HEK293 (cell line): Measurements from ENCODE around the gene ZNF829.

Experiments used
- CTCF ChIA-PET: fragments of 350-600 bp; formaldehyde crosslinking; extraction: SDS; loops from one replicate; lab custom pipeline; 2021; ENCODE audit warnings: antibody characterized with exemption; lab: Yijun Ruan, JAX
- POLR2A ChIA-PET: fragments of 300-600 bp; formaldehyde crosslinking; extraction: SDS; loops from one replicate; lab custom pipeline; 2020; ENCODE audit warnings: antibody characterized with exemption, inconsistent platforms; lab: Yijun Ruan, JAX
- H3K27ac ChIP-seq: fragments of 200-500 bp; sonication (Bioruptor generic); 2 replicates; pipeline ENCODE4 v1.5.1; 2014; ENCODE audit warnings: low read depth, low read length, control low read depth, inconsistent platforms; ENCODE audit errors: extremely low read depth
- H3K36me3 ChIP-seq, 2 experiments: fragments of 200-500 bp in 1 of 2; sonication (Bioruptor generic) in 1 of 2; 1 replicate in 1 of 2; 2 replicates in 1 of 2; pipeline ENCODE4 v1.5.1; 2014 to 2017; ENCODE audit warnings: inconsistent platforms in 2 of 2, low read length in 2 of 2; ENCODE audit not compliant: control insufficient read depth in 2 of 2, insufficient read depth in 1 of 2
- H3K4me1 ChIP-seq: fragments of 200-500 bp; sonication (Bioruptor generic); 2 replicates; pipeline ENCODE4 v1.5.1; 2014; ENCODE audit warnings: mild to moderate bottlenecking, low read length, inconsistent platforms; ENCODE audit not compliant: control insufficient read depth, insufficient read depth
- H3K4me3 ChIP-seq: 2 replicates; pipeline ENCODE4 v1.5.1; 2011; ENCODE audit warnings: low read depth, mild to moderate bottlenecking, control low read depth, low read length, moderate library complexity
- H3K9me3 ChIP-seq: fragments of 200-500 bp; sonication (Bioruptor generic); 2 replicates; pipeline ENCODE4 v1.5.1; 2014; ENCODE audit warnings: low read depth, low read length, inconsistent platforms; ENCODE audit not compliant: control insufficient read depth, insufficient read depth
- BCL11A ChIP-seq: fragments of 450-650 bp; formaldehyde crosslinking; IDR thresholded peaks from 2 replicates; pipeline ENCODE4 v1.5.1; 2016; ENCODE audit warnings: low read depth, missing biosample characterization, missing genetic modification characterization
- BCL6B ChIP-seq: fragments of 450-650 bp; formaldehyde crosslinking; IDR thresholded peaks from 2 replicates; pipeline ENCODE4 v1.5.1; 2017; ENCODE audit warnings: missing biosample characterization, missing genetic modification characterization
- HIC1 ChIP-seq: fragments of 450-650 bp; formaldehyde crosslinking; IDR thresholded peaks from 2 replicates; pipeline ENCODE4 v1.5.1; 2016; ENCODE audit warnings: missing biosample characterization, missing genetic modification characterization
- KLF17 ChIP-seq: fragments of 450-650 bp; formaldehyde crosslinking; IDR thresholded peaks from 2 replicates; pipeline ENCODE4 v1.5.1; 2016; ENCODE audit warnings: missing biosample characterization, missing genetic modification characterization
- SETDB1 ChIP-seq: IDR thresholded peaks from one replicate; pipeline ENCODE4 v1.6.1; 2017; ENCODE audit warnings: mild to moderate bottlenecking, low read length, moderate library complexity, mixed read lengths; ENCODE audit not compliant: insufficient read length
- ZFP3 ChIP-seq: fragments of 450-650 bp; formaldehyde crosslinking; IDR thresholded peaks from 2 replicates; pipeline ENCODE4 v1.5.1; 2016; ENCODE audit warnings: low read depth, missing biosample characterization, missing genetic modification characterization
- ZNF174 ChIP-seq: fragments of 450-650 bp; formaldehyde crosslinking; IDR thresholded peaks from 2 replicates; pipeline ENCODE4 v1.5.0; 2017; ENCODE audit warnings: missing biosample characterization, mild to moderate bottlenecking, missing genetic modification characterization
- ZNF211 ChIP-seq: fragments of 450-650 bp; formaldehyde crosslinking; IDR thresholded peaks from 2 replicates; pipeline ENCODE4 v1.5.1; 2016; ENCODE audit warnings: low read depth, missing biosample characterization, missing genetic modification characterization
- ZNF221 ChIP-seq: fragments of 450-650 bp; formaldehyde crosslinking; IDR thresholded peaks from 2 replicates; pipeline ENCODE4 v1.5.1; 2017; ENCODE audit warnings: missing biosample characterization, missing genetic modification characterization, borderline replicate concordance
- ZNF473 ChIP-seq: fragments of 450-650 bp; formaldehyde crosslinking; IDR thresholded peaks from 2 replicates; pipeline ENCODE4 v1.5.1; 2017; ENCODE audit warnings: missing biosample characterization, missing genetic modification characterization
- ZNF561 ChIP-seq: fragments of 450-650 bp; IDR thresholded peaks from 2 replicates; pipeline ENCODE4 v1.5.1; 2018; ENCODE audit warnings: missing biosample characterization, missing genetic modification characterization, borderline replicate concordance
- ZNF654 ChIP-seq: fragments of 450-650 bp; formaldehyde crosslinking; IDR thresholded peaks from 2 replicates; pipeline ENCODE4 v1.5.1; 2016; ENCODE audit warnings: low read depth, missing biosample characterization, missing genetic modification characterization
- ZNF692 ChIP-seq: fragments of 450-650 bp; formaldehyde crosslinking; IDR thresholded peaks from 2 replicates; pipeline ENCODE4 v1.5.1; 2016; ENCODE audit warnings: missing biosample characterization, missing genetic modification characterization
- ZNF707 ChIP-seq: fragments of 450-650 bp; formaldehyde crosslinking; IDR thresholded peaks from 2 replicates; pipeline ENCODE4 v1.5.1; 2016; ENCODE audit warnings: missing biosample characterization, missing genetic modification characterization
- ZNF776 ChIP-seq: fragments of 450-650 bp; formaldehyde crosslinking; IDR thresholded peaks from 2 replicates; pipeline ENCODE4 v1.5.0; 2017; ENCODE audit warnings: missing biosample characterization, missing genetic modification characterization, borderline replicate concordance
- ZXDB ChIP-seq: fragments of 450-650 bp; formaldehyde crosslinking; IDR thresholded peaks from 2 replicates; pipeline ENCODE4 v1.5.1; 2016; ENCODE audit warnings: missing biosample characterization, missing genetic modification characterization

ZNF829 gene

GRCh38 chr19:36849701-36850558, 66.2 kb downstream of the ZNF829 start (continued):
- TF ChIP-seq BCL6B (tag by site-specific recombination) (no peak), ZNF174 (tag by site-specific recombination) (no peak), ZNF473 (tag by site-specific recombination) (0 out of 2 replicates have a peak, but pooled peaks have one; percentile 83), ZNF221 (tag by site-specific recombination) (no peak), SETDB1 (no peak), ZNF692 (peak; percentile 96), ZNF211 (no peak), ZNF776 (tag by site-specific recombination) (no peak), ZFP3 (tag by site-specific recombination) (peak; percentile 41; the same call in 1 of the 2 replicates), KLF17 (peak; percentile 85), ZNF654 (tag by site-specific recombination) (no peak), ZNF561 (peak; percentile 18; the same call in 1 of the 2 replicates), BCL11A (peak; percentile 59; the same call in 1 of the 2 replicates), ZXDB (peak; percentile 84), ZNF707 (tag by site-specific recombination) (peak; percentile 98)

GRCh38 chr19:36847968-36848367, 68.1 kb downstream of the ZNF829 start:
- POLR2A ChIA-PET, result interaction anchor here (3.8 kb wide), 1 partner anchor 9 kb away, joined by 122 read pairs; the partner anchor contains the start of gene ZNF790
- Histone ChIP-seq H3K4me1 (peaks cover 6% of the 10 kb centered on the region; the same call in 1 of the 2 replicates), H3K4me3 (no peak overlapping the region)

More at GRCh38 chr19:36847968-36848367, 68.1 kb downstream of the ZNF829 start:
- peaks cover 43 to 58% of the 10 kb centered on the region in 2 experiments for H3K36me3 ChIP-seq
- no peak overlapping the region for H3K27ac ChIP-seq
- TF ChIP-seq HIC1 (tag by site-specific recombination) (no peak), KLF17 (no peak)
- CTCF ChIA-PET, result no interaction called here
- peaks cover 15% of the 10 kb centered on the region for H3K9me3 ChIP-seq
